SU-DHL-6 (cell line): ENCODE results near the gene MGMT.

Source experiments
- EZH2phosphoT487 ChIP-seq: fragments of 200-600 bp; sonication (generic), shearing (Covaris generic); conservative IDR thresholded peaks from 2 replicates; pipeline ENCODE4 v1.6.1; 2018; ENCODE audit warnings: mild to moderate bottlenecking, antibody characterized with exemption, low read length, moderate library complexity, mixed read lengths
- TF ChIP-seq, protein P1 (sequence below): fragments of 200-600 bp; sonication (generic); IDR thresholded peaks from one replicate; pipeline ENCODE4 v1.5.1; 2017; ENCODE audit warnings: antibody characterized with exemption, mild to moderate bottlenecking, low read length, moderate library complexity; ENCODE audit not compliant: insufficient read depth, poor library complexity, severe bottlenecking

DNA sequence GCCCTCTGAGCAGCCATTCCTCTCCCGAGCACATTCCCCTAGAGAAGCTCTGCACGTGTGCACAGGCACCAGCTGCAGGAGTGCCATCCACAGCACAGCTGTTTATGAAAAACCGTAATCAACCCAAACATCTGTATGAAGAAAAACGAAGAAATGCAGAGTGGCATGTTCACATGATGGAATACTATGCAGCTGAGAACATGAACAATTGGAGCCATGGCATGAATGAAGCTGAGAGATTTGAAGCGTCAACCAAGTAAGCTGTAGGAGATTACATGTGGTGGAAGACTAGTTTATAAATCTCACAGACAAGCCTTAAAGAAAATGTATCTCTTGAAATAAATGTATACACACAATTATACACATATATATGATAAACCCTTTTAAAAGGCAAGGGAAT, 320.5 kb downstream of the MGMT start:
- TF ChIP-seq, protein P1, sequence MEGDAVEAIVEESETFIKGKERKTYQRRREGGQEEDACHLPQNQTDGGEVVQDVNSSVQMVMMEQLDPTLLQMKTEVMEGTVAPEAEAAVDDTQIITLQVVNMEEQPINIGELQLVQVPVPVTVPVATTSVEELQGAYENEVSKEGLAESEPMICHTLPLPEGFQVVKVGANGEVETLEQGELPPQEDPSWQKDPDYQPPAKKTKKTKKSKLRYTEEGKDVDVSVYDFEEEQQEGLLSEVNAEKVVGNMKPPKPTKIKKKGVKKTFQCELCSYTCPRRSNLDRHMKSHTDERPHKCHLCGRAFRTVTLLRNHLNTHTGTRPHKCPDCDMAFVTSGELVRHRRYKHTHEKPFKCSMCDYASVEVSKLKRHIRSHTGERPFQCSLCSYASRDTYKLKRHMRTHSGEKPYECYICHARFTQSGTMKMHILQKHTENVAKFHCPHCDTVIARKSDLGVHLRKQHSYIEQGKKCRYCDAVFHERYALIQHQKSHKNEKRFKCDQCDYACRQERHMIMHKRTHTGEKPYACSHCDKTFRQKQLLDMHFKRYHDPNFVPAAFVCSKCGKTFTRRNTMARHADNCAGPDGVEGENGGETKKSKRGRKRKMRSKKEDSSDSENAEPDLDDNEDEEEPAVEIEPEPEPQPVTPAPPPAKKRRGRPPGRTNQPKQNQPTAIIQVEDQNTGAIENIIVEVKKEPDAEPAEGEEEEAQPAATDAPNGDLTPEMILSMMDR: no peak
- no peak for TF ChIP-seq EZH2phosphoT487
